K562 treated with DMSO at 1 percent for 24 hours (cell line): ENCODE measurements around the gene FBXO44. TPM values are rescaled to one million over a fixed set of nuclear protein-coding genes. Genes with fewer than 3 reads are reported as not detected.

ENCODE experiments used
- total RNA-seq: library from RNA; unstranded; fragments of 300-600 nt; gene quantifications from 2 replicates; pipeline ENCODE4 v1.2.3, GENCODE V29; 2022; ENCODE audit warnings: low read depth; ENCODE audit not compliant: insufficient read depth

The FBXO44 gene
- total RNA-seq: 15.2 and 17.6 TPM in 2 replicates

DNA sequence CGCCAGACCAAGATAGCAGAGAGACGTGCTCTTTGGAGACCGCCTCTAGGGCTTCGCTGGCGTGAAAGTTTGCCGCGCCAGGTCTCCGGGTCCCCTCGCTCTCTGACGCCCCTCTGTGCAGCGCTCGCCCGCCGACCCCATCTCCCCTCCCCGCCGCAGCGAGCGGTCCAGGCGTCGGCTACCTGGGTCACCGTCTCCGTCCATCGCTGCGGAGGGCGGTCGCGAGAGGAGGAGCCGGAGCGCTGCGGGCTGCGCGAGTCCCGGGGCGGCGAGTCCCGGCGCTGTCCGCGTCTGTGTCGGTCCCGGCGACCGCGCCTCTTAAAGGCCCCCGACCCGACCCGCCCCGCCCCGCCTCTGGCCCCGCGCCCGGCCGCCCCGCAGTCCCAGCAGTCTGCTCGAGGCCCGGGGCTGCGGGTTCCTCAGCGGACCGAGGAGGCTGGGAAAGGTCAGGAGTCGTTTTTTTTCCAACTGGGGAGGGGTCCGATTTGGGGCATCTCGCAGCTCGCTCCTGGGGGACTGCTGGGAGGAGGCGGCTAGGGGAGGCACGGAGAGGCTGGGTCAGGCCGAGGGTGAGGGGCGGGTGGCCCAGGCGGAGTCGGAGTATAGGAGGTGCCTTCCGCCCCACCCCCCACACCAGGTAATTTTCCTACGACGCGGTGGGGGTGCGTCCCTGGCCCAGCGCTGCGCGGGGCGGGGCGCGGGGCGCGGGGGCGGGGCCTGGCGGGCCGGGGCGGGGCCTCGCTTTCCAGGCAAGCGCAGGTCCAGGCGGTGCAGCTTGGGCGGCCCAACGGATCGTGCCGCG, at the start of gene FBXO44, which contains the start of gene FBXO2:
TSS of gene FBXO44 (plus strand) at position 741 of the 802 bp plus-strand sequence. CDS start 959 bp downstream, outside the sequence.
TSS of gene FBXO2 (minus strand) at position 293 of the 802 bp plus-strand sequence. CDS start at position 204, 89 bp downstream.

GRCh38 chr1:11681071-11681771, 26.5 kb downstream of the FBXO44 start, which contains the start of gene MAD2L2:
MAD2L2 (minus strand) TSS chr1:11681148; CDS start chr1:11680601, 547 bp downstream.

DNA sequence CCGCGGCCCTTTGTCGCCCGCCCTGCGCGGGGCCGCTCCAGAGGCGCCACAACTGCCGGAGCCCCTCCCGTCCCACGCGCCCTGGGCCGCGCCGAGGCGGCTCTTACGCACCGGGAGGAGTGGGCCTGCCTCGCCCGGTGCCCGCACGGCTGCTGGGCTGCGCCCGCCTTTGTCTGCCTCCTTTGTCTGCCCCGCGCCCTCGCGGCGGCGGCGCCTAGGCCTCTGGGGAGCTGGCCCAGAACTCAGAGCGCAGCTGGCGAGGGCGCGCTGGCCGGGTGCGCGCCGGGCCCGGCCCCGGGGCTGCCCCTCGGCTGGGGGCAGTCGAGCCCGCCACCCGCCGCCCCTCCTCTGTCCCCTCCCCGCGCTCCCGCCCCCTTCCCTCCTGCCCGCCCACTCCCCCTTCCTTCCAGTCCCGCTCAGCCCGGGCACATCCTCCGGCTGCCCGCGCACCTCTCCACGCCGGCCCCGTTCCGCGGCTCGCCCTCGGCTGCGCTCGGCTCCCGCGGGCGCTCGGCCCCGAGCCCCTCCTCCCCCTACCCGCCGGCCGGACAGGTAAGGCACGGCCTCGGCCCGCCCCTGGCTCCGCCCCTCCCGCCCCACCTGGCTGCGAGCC, 36.7 kb downstream of the FBXO44 start, which contains the start of gene DRAXIN:
TSS of gene DRAXIN (plus strand) at position 409 of the 613 bp plus-strand sequence. CDS start 14,549 bp downstream, outside the sequence.

Other genes with a start within 250 kb of the FBXO44 start
- gene DISP3, start 175.7 kb upstream of the FBXO44 start, total RNA-seq: 0.06 and 0.87 TPM in 2 replicates
- gene FBXO2, start 448 bp upstream of the FBXO44 start, total RNA-seq: 7.5 and 10.0 TPM in 2 replicates
- gene FBXO6, start 9.3 kb downstream of the FBXO44 start, total RNA-seq: 45.8 and 46.7 TPM in 2 replicates
- 284 and 286 TPM in 2 replicates for gene MAD2L2, start 26.3 kb downstream of the FBXO44 start, total RNA-seq
- not detected in 2 replicates for gene DRAXIN, start 36.8 kb downstream of the FBXO44 start, total RNA-seq
- 195 and 209 TPM in 2 replicates for gene AGTRAP, start 81.3 kb downstream of the FBXO44 start, total RNA-seq
- 0.19 and 11.9 TPM in 2 replicates for gene C1orf167, start 107.3 kb downstream of the FBXO44 start, total RNA-seq
- 98.0 and 102 TPM in 2 replicates for gene MTHFR, start 151.1 kb downstream of the FBXO44 start, total RNA-seq
- gene CLCN6, start 151.3 kb downstream of the FBXO44 start, total RNA-seq: 8.8 and 11.3 TPM in 2 replicates
- gene NPPA, start 192.9 kb downstream of the FBXO44 start, total RNA-seq: not detected in 2 replicates
- gene NPPB, start 204.1 kb downstream of the FBXO44 start, total RNA-seq: not detected in 2 replicates